GM12892 (cell line): ENCODE measurements around the gene POU2F3.

ENCODE experiments used
- POLR2A ChIP-seq: IDR thresholded peaks from 2 replicates; pipeline ENCODE4 v1.6.1; 2011; ENCODE audit warnings: low read depth, low read length, control low read depth
- POLR2AphosphoS5 ChIP-seq: IDR thresholded peaks from 2 replicates; pipeline ENCODE4 v1.6.1; 2011; ENCODE audit warnings: low read depth, low read length, control low read depth

DNA sequence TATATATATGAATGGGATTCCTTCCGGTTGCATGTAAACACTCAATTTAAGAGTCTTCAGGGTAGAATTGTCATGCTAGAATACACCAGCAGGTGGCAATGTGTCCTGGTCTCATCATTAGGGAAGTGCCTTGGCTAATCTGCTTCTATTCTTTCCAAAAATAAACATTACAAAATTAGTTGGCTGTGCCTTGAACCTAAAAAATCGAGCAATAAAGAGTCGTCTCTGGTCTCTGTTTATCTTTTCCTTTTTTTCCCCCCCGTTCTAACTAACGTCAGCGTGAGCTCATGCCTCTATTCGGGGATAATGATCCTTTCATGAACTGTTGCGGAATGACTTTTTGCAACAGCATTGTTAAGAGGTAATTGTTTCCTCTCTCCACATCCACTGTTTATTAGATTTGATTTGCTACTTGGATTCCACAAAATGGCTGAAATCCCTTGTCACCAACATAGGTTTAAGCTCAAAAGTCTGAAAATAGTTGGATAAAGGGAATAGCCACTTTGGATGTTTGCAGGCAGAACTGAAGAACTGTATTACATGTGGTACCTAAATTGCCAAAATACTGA is 95.0 kb downstream of the POU2F3 start:
- TF ChIP-seq POLR2A (no peak), POLR2AphosphoS5 (no peak)
